GM18502 (cell line): Measurements from ENCODE around the gene CDKL5.

ENCODE experiments used
- ATAC-seq: cut with Tn5 transposase; IDR thresholded peaks from one replicate; pipeline ENCODE4 v1.9.1; 2021; ENCODE audit warnings: mild to moderate bottlenecking; ENCODE audit not compliant: unreplicated experiment, poor library complexity

The CDKL5 gene

GRCh38 chrX:18682979-18683387, 257.6 kb downstream of the CDKL5 start:
- no peak for ATAC-seq

- ATAC-seq, result no peak
These were observed 262.6 kb downstream of the CDKL5 start for GRCh38 chrX:18687856-18688495.

GRCh38 chrX:18691431-18691830, 266.0 kb downstream of the CDKL5 start:
- ATAC-seq, result no peak

GRCh38 chrX:18692541-18692940, 267.1 kb downstream of the CDKL5 start:
- ATAC-seq, result no peak

GRCh38 chrX:18696653-18697052, 271.2 kb downstream of the CDKL5 start:
- no peak for ATAC-seq

- ATAC-seq, result no peak
These were observed 273.6 kb downstream of the CDKL5 start for GRCh38 chrX:18698737-18699650.

GRCh38 chrX:18701621-18702361, 276.4 kb downstream of the CDKL5 start:
- no peak for ATAC-seq

- ATAC-seq, result no peak
These were observed 277.2 kb downstream of the CDKL5 start for GRCh38 chrX:18702362-18703195.
